Peyer's patch (tissue), 4 donors: ENCODE measurements around the gene PRELID3B.

Experiments used
- POLR2A ChIP-seq, 2 donors: fragments of 450-650 bp; IDR thresholded peaks; one replicate each; pipeline ENCODE4 v1.5.1; 2017; ENCODE audit warnings: antibody characterized with exemption in 2 of 2, mild to moderate bottlenecking in 2 of 2, moderate library complexity in 2 of 2
- TF ChIP-seq, protein P1 (sequence below), 6 experiments: fragments of 450-650 bp in 4 of 6; fragments of 200-600 bp in 2 of 6; sonication (generic) in 1 of 6; IDR thresholded peaks; one replicate each; pipeline ENCODE4 v1.5.1; 2017 to 2019; ENCODE audit warnings: antibody characterized with exemption in 6 of 6, mild to moderate bottlenecking in 3 of 6, moderate library complexity in 1 of 6

DNA sequence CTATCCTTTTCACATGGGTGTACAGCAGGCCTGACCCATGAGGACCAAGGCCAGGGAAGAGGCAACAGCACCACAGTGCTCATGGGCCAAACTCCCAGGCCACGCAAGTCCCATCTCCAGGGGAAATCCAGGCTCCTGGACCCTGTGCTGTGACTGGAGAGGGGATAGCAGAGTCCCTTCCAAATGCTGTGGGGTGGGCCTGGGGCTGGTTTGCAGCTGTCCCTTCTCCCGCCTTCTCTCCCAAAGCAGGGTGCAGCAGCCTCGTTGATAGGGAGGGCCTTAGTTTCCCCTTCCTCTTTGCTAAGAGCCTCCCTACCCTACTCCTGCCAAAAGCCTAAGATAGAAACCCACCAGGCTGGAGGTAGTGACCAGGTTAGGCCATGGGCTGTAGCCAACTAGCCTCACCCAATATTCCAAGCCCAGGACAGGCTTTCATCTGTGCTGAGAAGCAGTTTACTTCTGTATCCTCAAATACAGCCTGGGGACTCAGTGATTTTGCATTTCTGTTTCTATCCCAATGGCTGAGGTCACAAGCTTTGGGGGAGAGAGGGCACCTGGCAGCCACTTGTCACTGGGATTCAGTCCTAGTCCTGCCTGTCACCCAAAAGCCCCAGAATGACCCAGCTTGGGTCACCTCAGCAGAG is 36.9 kb downstream of the PRELID3B start:
- TF ChIP-seq, protein P1, sequence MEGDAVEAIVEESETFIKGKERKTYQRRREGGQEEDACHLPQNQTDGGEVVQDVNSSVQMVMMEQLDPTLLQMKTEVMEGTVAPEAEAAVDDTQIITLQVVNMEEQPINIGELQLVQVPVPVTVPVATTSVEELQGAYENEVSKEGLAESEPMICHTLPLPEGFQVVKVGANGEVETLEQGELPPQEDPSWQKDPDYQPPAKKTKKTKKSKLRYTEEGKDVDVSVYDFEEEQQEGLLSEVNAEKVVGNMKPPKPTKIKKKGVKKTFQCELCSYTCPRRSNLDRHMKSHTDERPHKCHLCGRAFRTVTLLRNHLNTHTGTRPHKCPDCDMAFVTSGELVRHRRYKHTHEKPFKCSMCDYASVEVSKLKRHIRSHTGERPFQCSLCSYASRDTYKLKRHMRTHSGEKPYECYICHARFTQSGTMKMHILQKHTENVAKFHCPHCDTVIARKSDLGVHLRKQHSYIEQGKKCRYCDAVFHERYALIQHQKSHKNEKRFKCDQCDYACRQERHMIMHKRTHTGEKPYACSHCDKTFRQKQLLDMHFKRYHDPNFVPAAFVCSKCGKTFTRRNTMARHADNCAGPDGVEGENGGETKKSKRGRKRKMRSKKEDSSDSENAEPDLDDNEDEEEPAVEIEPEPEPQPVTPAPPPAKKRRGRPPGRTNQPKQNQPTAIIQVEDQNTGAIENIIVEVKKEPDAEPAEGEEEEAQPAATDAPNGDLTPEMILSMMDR (IDR thresholded peaks at IDR 0.05) = no peak
- no peak for TF ChIP-seq POLR2A (IDR thresholded peaks at IDR 0.05)
